Activated gamma-delta T cell treated with Interleukin-2 at 50 U/mL for 16 hours (primary cell): ENCODE measurements around the gene ACP4.
"Not testable (repeated sequence)": the region's sequence is repeated elsewhere in the genome, so short reads cannot be mapped to it uniquely, and the experiment has no call there.

Source experiments
- DNase-seq: peaks from one replicate; pipeline ENCODE4 v3.0.0-alpha.2; 2020

The ACP4 gene, protein sequence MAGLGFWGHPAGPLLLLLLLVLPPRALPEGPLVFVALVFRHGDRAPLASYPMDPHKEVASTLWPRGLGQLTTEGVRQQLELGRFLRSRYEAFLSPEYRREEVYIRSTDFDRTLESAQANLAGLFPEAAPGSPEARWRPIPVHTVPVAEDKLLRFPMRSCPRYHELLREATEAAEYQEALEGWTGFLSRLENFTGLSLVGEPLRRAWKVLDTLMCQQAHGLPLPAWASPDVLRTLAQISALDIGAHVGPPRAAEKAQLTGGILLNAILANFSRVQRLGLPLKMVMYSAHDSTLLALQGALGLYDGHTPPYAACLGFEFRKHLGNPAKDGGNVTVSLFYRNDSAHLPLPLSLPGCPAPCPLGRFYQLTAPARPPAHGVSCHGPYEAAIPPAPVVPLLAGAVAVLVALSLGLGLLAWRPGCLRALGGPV

DNA sequence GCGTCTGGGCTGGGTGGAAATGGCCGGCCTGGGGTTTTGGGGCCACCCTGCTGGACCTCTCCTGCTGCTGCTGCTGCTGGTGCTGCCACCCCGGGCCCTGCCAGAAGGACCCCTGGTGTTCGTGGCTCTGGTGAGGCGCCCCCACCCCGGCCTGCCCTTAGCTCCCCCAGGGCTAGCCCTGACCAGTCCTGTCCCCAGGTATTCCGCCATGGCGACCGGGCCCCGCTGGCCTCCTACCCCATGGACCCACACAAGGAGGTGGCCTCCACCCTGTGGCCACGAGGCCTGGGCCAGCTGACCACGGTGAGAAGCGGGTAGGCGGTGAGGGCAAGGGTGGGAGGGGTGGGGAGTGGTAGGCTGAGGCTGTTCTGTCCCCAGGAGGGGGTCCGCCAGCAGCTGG lies at the start of gene ACP4:
ACP4 (plus strand) TSS at position 20 of the 400 bp plus-strand sequence; CDS start at position 20, 0 bp downstream.
- no peak for DNase-seq

DNA sequence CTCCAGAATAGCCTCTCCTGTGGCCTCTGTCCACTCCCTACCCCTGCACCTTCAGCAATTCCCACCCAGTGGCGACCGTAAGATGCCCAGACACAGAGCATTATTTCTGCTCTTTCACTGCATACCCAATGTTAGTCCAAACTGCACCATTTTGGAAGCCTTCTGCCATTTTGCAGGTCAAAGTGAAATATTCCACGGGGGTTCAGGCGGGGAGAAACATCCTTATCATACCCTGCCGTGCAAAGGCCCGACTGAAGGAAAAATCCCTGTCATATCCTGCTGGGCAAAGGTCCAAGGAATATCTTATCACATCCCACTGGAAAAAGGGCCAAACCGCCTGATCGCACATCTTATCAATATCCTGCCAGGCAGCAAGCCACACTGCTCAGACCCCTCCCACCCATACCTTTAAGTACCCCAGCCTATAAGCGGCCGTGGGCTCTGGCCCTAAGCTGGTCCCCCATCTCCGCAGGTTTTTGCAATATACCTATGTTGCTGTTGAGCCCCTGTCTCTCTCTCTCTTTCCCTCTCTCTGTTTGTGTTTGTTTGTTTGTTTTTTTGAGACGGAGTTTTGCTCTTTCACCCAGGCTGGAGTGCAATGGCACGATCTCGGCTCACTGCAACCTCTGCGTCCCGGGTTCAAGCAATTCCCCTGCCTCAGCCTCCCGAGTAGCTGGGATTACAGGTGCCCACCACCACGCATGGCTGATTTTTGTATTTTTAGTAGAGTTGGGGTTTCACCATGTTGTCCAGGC lies 48.9 kb upstream of the ACP4 start:
- no peak for DNase-seq

GRCh38 chr19:50743537-50743936 lies 46.7 kb upstream of the ACP4 start:
- DNase-seq: no peak

- DNase-seq: no peak
These were observed 45.0 kb upstream of the ACP4 start for GRCh38 chr19:50745221-50745620.

DNA sequence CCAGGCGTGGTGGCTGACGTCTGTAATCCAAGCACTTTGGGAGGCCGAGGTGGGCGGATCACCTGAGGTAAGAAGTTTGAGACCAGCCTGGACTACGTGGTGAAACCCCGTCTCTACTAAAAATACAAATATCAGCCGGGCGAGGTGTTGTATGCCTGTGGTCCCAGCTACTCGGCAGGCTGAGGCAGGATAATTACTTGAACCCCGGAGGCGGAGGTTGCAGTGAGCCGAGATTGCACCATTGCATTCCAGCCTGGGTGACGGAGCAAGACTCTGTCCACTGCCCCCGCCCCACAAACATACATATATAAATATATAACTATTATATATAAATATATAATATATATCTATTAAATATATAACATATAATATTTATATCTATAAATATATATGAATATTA lies 43.1 kb upstream of the ACP4 start:
- DNase-seq: not testable (repeated sequence)

DNA sequence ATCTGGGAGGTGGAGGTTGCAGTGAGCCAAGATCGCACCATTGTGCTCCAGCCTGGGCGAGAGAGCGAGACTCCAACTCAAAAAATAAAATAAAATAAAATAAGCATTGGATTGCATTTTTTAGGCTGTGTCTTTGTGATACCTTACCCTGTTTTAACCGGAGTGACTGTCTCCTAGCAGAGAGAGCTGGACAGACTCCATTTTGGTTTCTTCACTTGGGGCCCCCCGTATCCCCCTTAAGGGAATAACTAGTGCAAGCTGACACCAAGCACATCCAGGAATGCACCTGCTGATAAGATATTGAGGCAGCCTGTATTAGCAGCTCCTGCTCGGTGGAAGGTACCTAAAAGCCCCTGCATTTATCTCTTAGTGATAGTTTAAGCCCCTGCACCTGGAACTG lies 40.7 kb upstream of the ACP4 start:
- no peak for DNase-seq

GRCh38 chr19:50750010-50750409 lies 40.2 kb upstream of the ACP4 start:
- no peak for DNase-seq

DNA sequence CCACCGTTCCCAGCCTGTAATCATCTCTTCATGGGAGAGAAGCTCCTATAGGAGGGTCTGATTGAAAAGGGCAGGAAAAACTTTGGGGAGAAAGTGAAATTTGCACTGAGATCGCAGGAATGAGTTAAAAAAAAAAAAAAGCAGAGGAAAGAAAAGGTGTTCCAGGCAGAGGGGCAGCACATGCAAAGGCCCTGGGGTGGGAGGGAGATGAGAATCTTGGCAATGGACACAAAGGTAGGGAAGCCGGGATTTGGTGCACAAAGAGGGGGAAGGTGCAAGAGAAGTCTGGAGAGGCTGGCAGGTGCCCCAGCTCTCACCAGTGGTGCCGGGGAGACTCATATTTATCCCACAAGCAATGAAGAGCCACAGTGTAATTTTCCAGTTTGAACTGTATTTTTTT lies 36.3 kb upstream of the ACP4 start:
- no peak for DNase-seq

DNA sequence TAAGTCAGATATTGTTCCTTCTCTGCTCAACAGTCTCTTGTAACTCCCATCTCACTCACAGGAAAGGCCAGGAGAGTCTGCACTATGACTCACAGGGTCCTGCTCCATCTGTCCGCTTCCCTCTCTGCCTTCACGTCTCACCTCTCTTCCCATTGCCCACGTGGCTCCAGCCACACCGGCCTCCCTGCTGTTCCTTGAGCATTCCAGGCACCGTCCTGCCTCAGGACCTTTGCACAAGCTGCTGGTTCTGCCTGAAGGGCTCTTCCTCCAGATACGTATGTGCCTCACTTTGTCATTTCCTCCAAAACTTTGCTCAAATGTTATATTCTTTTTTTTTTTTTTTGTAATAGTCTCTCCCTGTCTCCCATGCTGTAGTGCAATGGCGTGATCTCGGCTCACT lies 34.0 kb upstream of the ACP4 start:
- DNase-seq: not testable (repeated sequence)

DNA sequence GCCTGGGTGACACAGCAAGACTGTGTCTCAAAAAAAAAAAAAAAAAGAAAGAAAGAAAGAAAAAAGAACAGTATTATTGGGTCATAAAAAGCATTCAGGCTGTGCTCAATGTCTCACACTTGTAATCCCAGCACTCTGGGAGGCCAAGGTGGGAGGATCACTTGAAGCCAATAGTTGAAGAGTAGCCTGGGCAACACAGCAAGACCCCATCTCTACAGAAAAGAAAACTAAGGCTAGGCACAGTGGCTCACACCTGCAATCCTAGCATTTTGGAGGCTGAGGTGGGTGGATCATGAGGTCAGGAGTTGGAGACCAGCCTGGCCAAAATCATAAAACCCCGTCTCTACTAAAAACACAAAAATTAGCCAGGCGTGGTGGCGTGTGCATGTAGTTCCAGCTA lies 32.6 kb upstream of the ACP4 start:
- not testable (repeated sequence) for DNase-seq

DNA sequence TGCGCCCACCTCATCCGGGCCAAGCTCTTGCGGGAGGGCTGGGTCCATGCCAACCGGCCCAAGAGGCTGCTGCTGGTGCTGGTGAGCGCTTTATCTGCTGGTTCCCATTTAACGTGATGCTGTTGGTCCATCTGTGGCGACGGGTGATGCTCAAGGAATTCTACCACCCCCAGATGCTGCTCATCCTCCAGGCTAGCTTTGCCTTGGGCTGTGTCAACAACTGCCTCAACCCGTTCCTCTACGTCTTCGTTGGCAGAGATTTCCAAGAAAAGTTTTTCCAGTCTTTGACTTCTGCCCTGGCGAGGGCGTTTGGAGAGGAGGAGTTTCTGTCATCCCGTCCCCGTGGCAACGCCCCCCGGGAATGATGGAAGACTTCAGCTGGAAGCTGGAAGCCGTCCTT lies 31.1 kb upstream of the ACP4 start:
- DNase-seq: not testable (repeated sequence)

GRCh38 chr19:50759886-50760285 lies 30.3 kb upstream of the ACP4 start:
- DNase-seq: no peak

DNA sequence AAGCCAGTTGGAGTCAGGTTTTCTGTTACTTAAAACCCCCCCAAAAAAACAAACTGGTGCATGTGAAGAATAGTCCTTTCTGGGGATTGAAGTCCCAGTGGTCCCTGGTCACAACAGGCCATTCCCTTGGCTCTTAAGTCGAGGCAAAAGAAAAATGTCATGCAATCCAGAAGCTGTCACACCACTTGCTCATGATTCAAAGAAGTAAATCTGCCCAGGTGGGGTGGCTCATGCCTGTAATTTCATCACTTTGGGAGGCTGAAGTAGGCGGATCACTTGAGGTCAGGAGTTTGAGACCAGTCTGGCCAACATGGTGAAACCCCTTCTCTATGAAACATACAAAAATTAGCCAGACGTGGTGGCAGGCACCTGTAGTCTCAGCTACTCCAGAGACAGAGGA lies 28.7 kb upstream of the ACP4 start:
- DNase-seq: not testable (repeated sequence)

DNA sequence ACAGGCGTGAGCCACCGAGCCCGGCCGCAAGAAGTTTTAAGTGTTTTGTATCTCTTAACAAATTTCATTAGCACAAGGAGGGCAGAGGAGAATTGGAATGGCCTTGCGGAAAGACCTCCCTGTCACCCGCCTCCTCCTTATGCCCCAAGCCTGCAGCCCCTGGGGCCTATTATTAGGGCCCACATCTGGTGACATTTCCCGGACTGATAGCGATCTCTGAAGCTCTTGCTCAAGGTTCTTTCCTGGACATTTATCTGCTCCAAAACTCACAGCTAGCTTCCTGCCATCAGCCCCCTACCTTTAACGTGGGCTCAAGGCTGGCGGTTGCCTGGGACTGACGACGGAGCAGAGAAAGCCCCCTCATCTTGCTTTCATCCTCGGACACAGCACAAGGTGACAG lies 26.7 kb upstream of the ACP4 start:
- not testable (repeated sequence) for DNase-seq

- DNase-seq: no peak
These were observed 25.8 kb upstream of the ACP4 start for GRCh38 chr19:50764409-50764808.

DNA sequence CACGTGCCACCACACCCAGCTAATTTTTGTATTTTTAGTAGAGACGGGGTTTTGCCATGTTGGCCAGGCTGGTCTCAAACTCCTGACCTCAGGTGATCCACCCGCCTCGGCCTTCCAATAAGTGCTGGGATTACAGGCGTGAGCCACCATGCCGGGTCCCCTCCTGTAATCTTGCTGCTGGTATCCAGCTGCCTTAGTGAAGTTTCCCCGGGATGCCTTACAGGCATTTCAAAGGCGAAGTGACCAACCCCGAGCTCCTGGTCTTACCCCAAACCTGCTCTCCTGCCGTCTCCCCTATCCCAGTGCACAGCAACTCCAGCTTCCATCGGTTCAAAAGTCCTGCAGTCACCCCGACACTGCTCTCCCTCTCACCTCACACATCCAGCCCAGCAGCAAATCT lies 23.5 kb upstream of the ACP4 start:
- DNase-seq: not testable (repeated sequence)

- not testable (repeated sequence) for DNase-seq
These were observed 23.0 kb upstream of the ACP4 start for GRCh38 chr19:50767263-50767662.

- DNase-seq: no peak
These were observed 21.9 kb upstream of the ACP4 start for GRCh38 chr19:50768277-50768676.

- DNase-seq: not testable (repeated sequence)
These were observed 20.1 kb upstream of the ACP4 start, which contains the start of gene GPR32 for GRCh38 chr19:50770164-50770563. Gene GPR32, plus strand, starts transcription at chr19:50770464. Its CDS starts 137 bp downstream, at chr19:50770601.

DNA sequence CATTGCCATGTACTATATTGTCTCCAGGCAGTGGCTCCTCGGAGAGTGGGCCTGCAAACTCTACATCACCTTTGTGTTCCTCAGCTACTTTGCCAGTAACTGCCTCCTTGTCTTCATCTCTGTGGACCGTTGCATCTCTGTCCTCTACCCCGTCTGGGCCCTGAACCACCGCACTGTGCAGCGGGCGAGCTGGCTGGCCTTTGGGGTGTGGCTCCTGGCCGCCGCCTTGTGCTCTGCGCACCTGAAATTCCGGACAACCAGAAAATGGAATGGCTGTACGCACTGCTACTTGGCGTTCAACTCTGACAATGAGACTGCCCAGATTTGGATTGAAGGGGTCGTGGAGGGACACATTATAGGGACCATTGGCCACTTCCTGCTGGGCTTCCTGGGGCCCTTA lies 19.3 kb upstream of the ACP4 start:
- no peak for DNase-seq

DNA sequence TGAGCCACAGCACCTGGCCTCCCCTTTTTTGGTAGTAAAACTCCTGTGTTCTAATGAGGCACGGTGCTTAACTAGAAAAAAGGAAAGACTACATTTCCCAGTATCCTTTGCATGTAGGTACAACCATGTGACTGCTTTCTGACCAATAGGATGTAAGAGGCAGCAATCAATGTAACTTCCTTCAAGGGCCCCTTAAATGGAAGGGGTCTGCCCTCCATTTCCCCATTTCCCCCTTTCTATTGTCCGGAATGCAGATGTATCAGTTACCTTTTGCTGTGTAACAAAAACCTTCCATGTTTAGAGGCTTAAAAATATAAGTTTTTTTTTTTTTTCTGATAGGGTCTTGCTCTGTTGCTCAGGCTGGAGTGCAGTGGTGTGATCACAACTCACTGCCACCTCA lies 17.7 kb upstream of the ACP4 start:
- no peak for DNase-seq

DNA sequence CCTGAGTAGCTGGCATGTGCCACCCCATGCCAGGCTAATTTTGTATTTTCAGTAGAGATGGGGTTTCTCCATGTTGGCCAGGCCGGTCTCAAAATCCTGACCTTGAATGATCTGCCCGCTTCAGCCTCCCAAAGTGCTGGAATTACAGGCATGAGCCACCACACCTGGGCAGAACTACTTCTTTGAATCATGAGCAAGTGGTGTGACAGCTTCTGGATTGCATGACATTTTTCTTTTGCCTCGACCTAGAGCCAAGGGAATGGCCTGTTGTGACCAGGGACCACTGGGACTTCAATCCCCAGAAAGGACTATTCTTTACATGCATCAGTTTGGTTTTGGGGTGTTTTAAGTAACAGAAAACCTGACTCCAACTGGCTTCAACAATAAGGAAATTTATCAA lies 17.3 kb upstream of the ACP4 start:
- not testable (repeated sequence) for DNase-seq

DNA sequence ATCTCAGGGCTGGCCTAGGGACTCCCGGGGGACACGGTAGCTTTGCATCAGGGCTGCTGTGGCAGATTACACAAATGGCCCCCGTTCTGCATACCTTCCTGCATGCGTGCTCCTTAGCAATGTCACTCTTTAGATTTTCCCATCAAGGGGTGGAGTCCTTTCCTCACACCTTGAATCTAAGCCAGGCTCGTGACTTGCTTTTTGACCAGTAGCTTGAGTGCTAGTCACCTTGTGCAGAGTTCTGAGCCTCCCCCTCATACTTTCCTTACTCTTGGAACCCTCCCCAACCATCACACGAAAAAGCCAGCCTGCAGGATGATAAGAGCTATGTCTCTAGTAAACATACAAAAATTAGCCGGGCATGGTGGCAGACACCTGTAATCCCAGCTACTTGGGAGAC lies 16.8 kb upstream of the ACP4 start:
- not testable (repeated sequence) for DNase-seq

DNA sequence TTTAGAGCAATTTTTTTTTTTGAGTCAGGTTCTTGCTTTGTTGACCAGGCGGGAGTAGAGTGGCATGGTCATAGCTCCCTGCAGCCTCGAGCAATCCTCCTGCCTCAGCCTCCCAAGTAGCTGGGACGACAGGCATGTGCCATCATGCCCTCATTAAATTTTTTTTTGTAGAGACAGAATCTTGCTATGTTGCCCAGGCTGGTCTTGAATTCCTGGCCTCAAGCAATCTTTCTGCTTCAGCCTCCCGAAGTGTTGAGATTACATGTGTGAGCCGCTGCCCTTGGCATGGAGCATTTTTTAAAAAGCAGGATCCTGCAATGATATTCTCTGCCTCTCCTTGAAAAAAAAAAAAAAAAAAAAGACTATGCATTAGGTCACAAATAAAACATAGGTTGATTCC lies 14.1 kb upstream of the ACP4 start:
- DNase-seq: no peak
